HG03439 (cell line): ENCODE data around the gene OTULIN.

Experiments used
- ATAC-seq: cut with Tn5 transposase; IDR thresholded peaks from one replicate; pipeline ENCODE4 v1.9.1; 2021; ENCODE audit warnings: mild to moderate bottlenecking, moderate library complexity; ENCODE audit not compliant: unreplicated experiment

OTULIN gene

GRCh38 chr5:14664270-14665100 is at the start of gene OTULIN:
OTULIN (plus strand) TSS chr5:14664718; CDS start chr5:14664826, 108 bp downstream.
- ATAC-seq, result peak; percentile 73

GRCh38 chr5:14615365-14615764 is 49.2 kb upstream of the OTULIN start:
- ATAC-seq, result no peak

- no peak for ATAC-seq
Measured at GRCh38 chr5:14617441-14617840, 47.1 kb upstream of the OTULIN start.

- no peak for ATAC-seq
Measured at GRCh38 chr5:14627270-14627669, 37.2 kb upstream of the OTULIN start.

- ATAC-seq, result no peak
Measured at GRCh38 chr5:14628346-14628745, 36.2 kb upstream of the OTULIN start.

- no peak for ATAC-seq
Measured at GRCh38 chr5:14630671-14631070, 33.8 kb upstream of the OTULIN start.

GRCh38 chr5:14635656-14636055 is 28.9 kb upstream of the OTULIN start:
- ATAC-seq, result no peak

GRCh38 chr5:14640765-14641164 is 23.8 kb upstream of the OTULIN start:
- ATAC-seq, result no peak

GRCh38 chr5:14644623-14645237 is 19.8 kb upstream of the OTULIN start:
- ATAC-seq, result no peak

GRCh38 chr5:14650052-14650451 is 14.5 kb upstream of the OTULIN start:
- ATAC-seq, result no peak

- no peak for ATAC-seq
Measured at GRCh38 chr5:14655146-14655741, 9.3 kb upstream of the OTULIN start.

- ATAC-seq, result no peak
Measured at GRCh38 chr5:14656898-14657297, 7.6 kb upstream of the OTULIN start.

- ATAC-seq, result no peak
Measured at GRCh38 chr5:14659821-14660607, 4.5 kb upstream of the OTULIN start.

- no peak for ATAC-seq
Measured at GRCh38 chr5:14660833-14661232, 3.7 kb upstream of the OTULIN start.

GRCh38 chr5:14662721-14663260 is 1.7 kb upstream of the OTULIN start:
- no peak for ATAC-seq

- peak; percentile 14 for ATAC-seq
Measured at GRCh38 chr5:14663734-14664269, 716 bp upstream of the OTULIN start.

GRCh38 chr5:14665101-14665822 is 744 bp downstream of the OTULIN start:
- ATAC-seq, result no peak

GRCh38 chr5:14665949-14666348 is 1.4 kb downstream of the OTULIN start:
- peak; percentile 37 for ATAC-seq

GRCh38 chr5:14666357-14666756 is 1.8 kb downstream of the OTULIN start:
- ATAC-seq, result no peak

- ATAC-seq, result no peak
Measured at GRCh38 chr5:14667290-14667689, 2.8 kb downstream of the OTULIN start.
